Hepatocyte (in vitro differentiated cells): ENCODE measurements around the gene LRFN3.

Experiments
- CTCF ChIP-seq: fragments of 200-600 bp; sonication (generic); IDR thresholded peaks from 2 replicates; pipeline ENCODE4 v1.5.1; 2016; ENCODE audit warnings: antibody characterized with exemption, mild to moderate bottlenecking; ENCODE audit not compliant: poor library complexity
- EZH2 ChIP-seq: fragments of 200-600 bp; sonication (generic); IDR thresholded peaks from 2 replicates; pipeline ENCODE4 v1.6.1; 2016; ENCODE audit warnings: antibody characterized with exemption, mild to moderate bottlenecking, borderline replicate concordance

- TF ChIP-seq EZH2: no peak
- TF ChIP-seq CTCF: no peak
Measured at GRCh38 chr19:35955881-35956634, 19.9 kb downstream of the LRFN3 start.
